Liver (tissue), 9 donors: ENCODE results near the gene CASQ2. TPM values are rescaled to one million over a fixed set of nuclear protein-coding genes. Genes with fewer than 3 reads are reported as not detected.

Source experiments
- DNase-seq: peaks from one replicate; pipeline ENCODE4 v3.0.0-alpha.2; 2017; ENCODE audit warnings: low spot score
- H3K27ac ChIP-seq, 2 donors: one replicate each; pipeline ENCODE4 v1.7.0; 2013; ENCODE audit warnings: inconsistent platforms in 2 of 2, low read length in 2 of 2, control low read depth in 1 of 2, low read depth in 1 of 2, mild to moderate bottlenecking in 1 of 2
- H3K27me3 ChIP-seq, 4 donors: one replicate each; pipeline versions ENCODE4 v1.6.1 to v1.7.0; 2013; ENCODE audit warnings: low read length in 3 of 4, inconsistent platforms in 1 of 4, mild to moderate bottlenecking in 1 of 4, moderate library complexity in 1 of 4; ENCODE audit not compliant: control insufficient read depth in 4 of 4, insufficient read depth in 4 of 4
- H3K36me3 ChIP-seq, 4 donors: one replicate each; pipeline versions ENCODE4 v1.6.1 to v1.7.0; 2013; ENCODE audit warnings: low read length in 3 of 4, mild to moderate bottlenecking in 3 of 4, low read depth in 1 of 4, moderate library complexity in 1 of 4; ENCODE audit not compliant: control insufficient read depth in 4 of 4, insufficient read depth in 3 of 4
- H3K4me1 ChIP-seq, 4 donors: one replicate each; pipeline versions ENCODE4 v1.6.1 to v1.7.0; 2013; ENCODE audit warnings: low read length in 3 of 4, mild to moderate bottlenecking in 3 of 4, moderate library complexity in 1 of 4; ENCODE audit not compliant: control insufficient read depth in 4 of 4, insufficient read depth in 4 of 4
- H3K4me3 ChIP-seq, 3 donors: one replicate each; pipeline versions ENCODE4 v1.6.1 to v1.7.0; 2013; ENCODE audit warnings: low read length in 3 of 3, control low read depth in 1 of 3, low read depth in 1 of 3, mild to moderate bottlenecking in 1 of 3
- H3K9ac ChIP-seq, 2 donors: one replicate each; pipeline ENCODE4 v1.7.0; 2013; ENCODE audit warnings: low read length in 2 of 2, mild to moderate bottlenecking in 2 of 2, moderate library complexity in 2 of 2, control low read depth in 1 of 2, low read depth in 1 of 2
- H3K9me3 ChIP-seq, 4 donors: one replicate each; pipeline versions ENCODE4 v1.6.1 to v1.7.0; 2013; ENCODE audit warnings: low read length in 3 of 4; ENCODE audit not compliant: control insufficient read depth in 4 of 4
- CTCF ChIP-seq: fragments of 150-350 bp; IDR thresholded peaks from 2 replicates; pipeline ENCODE4 v1.5.1; 2017; ENCODE audit warnings: improper control_type of control experiment, low read depth, low read length; ENCODE audit not compliant: missing input control
- EGR1 ChIP-seq, 2 donors: IDR thresholded peaks; 2 replicates each; pipeline ENCODE4 v1.6.1; 2016 to 2018; ENCODE audit warnings: antibody characterized with exemption in 2 of 2, low read depth in 2 of 2
- FOXA2 ChIP-seq: IDR thresholded peaks from 2 replicates; pipeline ENCODE4 v1.6.1; 2016; ENCODE audit warnings: antibody characterized with exemption
- GABPA ChIP-seq, 2 donors: IDR thresholded peaks in 1 of 2; conservative IDR thresholded peaks in 1 of 2; 2 replicates each; pipeline ENCODE4 v1.6.1; 2016; ENCODE audit warnings: antibody characterized with exemption in 2 of 2, mild to moderate bottlenecking in 1 of 2, moderate library complexity in 1 of 2
- HNF4A ChIP-seq, 2 donors: conservative IDR thresholded peaks; 2 replicates each; pipeline ENCODE4 v1.6.1; 2016; ENCODE audit warnings: antibody characterized with exemption in 2 of 2, mild to moderate bottlenecking in 2 of 2
- JUND ChIP-seq, 2 donors: IDR thresholded peaks; 2 replicates each; pipeline ENCODE4 v1.6.1; 2016; ENCODE audit warnings: antibody characterized with exemption in 2 of 2
- RAD21 ChIP-seq, 2 donors: IDR thresholded peaks; 2 replicates each; pipeline ENCODE4 v1.6.1; 2016; ENCODE audit warnings: antibody characterized with exemption in 2 of 2, mild to moderate bottlenecking in 2 of 2
- REST ChIP-seq: IDR thresholded peaks from 2 replicates; pipeline ENCODE4 v1.6.1; 2016; ENCODE audit warnings: antibody characterized with exemption, mild to moderate bottlenecking
- RXRA ChIP-seq, 2 donors: IDR thresholded peaks; 2 replicates each; pipeline ENCODE4 v1.6.1; 2017 to 2018; ENCODE audit warnings: antibody characterized with exemption in 2 of 2, mild to moderate bottlenecking in 1 of 2
- SP1 ChIP-seq: IDR thresholded peaks from 2 replicates; pipeline ENCODE4 v1.6.1; 2018; ENCODE audit warnings: antibody characterized with exemption, mild to moderate bottlenecking
- TAF1 ChIP-seq: conservative IDR thresholded peaks from 2 replicates; pipeline ENCODE4 v1.6.1; 2016; ENCODE audit warnings: antibody characterized with exemption, mild to moderate bottlenecking
- YY1 ChIP-seq: IDR thresholded peaks from 2 replicates; pipeline ENCODE4 v1.6.1; 2016; ENCODE audit warnings: antibody characterized with exemption, mild to moderate bottlenecking
- ZBTB33 ChIP-seq: IDR thresholded peaks from 2 replicates; pipeline ENCODE4 v1.6.1; 2016; ENCODE audit warnings: antibody characterized with exemption
- WGBS: extraction: QIAGEN DNeasy Blood & Tissue Kit; methylation state at CpG from one replicate; pipeline ENCODE4 v1.1.7; 2013; 5-methylcytosine and 5-hydroxymethylcytosine counted together
- polyA plus RNA-seq, 2 donors: library from polyadenylated mRNA; stranded (reverse) in 1 of 2; unstranded in 1 of 2; fragments of 200-250 nt in 1 of 2; fragments of >200 nt in 1 of 2; fragmentation: Nextera tagmentation in 1 of 2; extraction: Ambion mirVana in 1 of 2; gene quantifications; one replicate each; pipeline versions ENCODE4 v1.2.1 to v1.2.3, GENCODE V29; 2013 to 2015
- total RNA-seq, 2 donors: library from RNA; depleted of rRNA; stranded (reverse); fragments of >200 nt; gene quantifications; one replicate each; pipeline ENCODE4 v1.2.3, GENCODE V29; 2014
- TF ChIP-seq, protein P1 (sequence below): IDR thresholded peaks from 2 replicates; pipeline ENCODE4 v1.6.1; 2016; ENCODE audit warnings: antibody characterized with exemption
- donor health status: healthy.
- donor health status: healthy.
- donor health status: healthy.
- donor health status: healthy.
- donor health status: healthy.

CASQ2 gene
- total and polyA plus RNA-seq, 4 donors, result 0.33 to 1.1 TPM; not detected in 2

DNA sequence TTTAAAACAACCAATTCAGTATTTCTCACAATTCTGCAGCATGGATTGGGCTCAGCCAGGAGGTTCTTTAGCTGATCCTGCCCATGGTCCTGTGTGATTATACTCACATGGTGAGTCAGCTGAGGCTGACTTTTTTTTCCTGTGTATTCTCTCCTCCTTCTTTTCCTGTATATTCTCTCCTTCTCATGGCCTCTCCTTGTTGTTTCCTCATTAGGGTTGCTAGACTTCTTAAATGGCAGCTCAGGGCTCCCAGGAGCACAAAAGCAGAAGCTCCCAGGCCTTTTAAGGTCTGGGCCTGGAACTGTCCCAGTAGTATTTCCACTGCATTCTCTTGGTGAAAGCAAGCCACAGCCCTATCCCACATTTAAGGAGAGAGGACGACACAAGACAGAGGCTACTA is 99.9 kb downstream of the CASQ2 start:
- WGBS, result 95% methylated on average over 1 of the region's 1 CpG

GRCh38 chr1:115666702-115667101 is 101.8 kb downstream of the CASQ2 start:
- DNase-seq, result no peak
- no peak overlapping the region for H3K4me3 ChIP-seq
- no peaks in the 10 kb centered on the region for H3K9me3 ChIP-seq
- H3K9ac ChIP-seq, result no peak overlapping the region
- TF ChIP-seq EGR1 (IDR thresholded peaks at IDR 0.05; ENCODE audit: low read depth in 2 of 2) (no peak), JUND (IDR thresholded peaks at IDR 0.05) (no peak), ZBTB33 (no peak), YY1 (no peak), TAF1 (no peak), CTCF (no peak), RXRA (IDR thresholded peaks at IDR 0.05) (no peak), REST (no peak), HNF4A (conservative IDR thresholded peaks at IDR 0.05) (no peak), RAD21 (IDR thresholded peaks at IDR 0.05) (no peak)
- TF ChIP-seq, protein P1, sequence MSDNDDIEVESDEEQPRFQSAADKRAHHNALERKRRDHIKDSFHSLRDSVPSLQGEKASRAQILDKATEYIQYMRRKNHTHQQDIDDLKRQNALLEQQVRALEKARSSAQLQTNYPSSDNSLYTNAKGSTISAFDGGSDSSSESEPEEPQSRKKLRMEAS, result no peak
- H3K27me3 ChIP-seq, result no peaks in the 10 kb centered on the region
- H3K36me3 ChIP-seq, result peaks cover 0 to 29% (median 19%) of the 10 kb centered on the region in 4 donors
- H3K4me1 ChIP-seq, result no peaks in the 10 kb centered on the region
- WGBS, result 85% methylated on average over 4 of the region's 4 CpGs
- no peak overlapping the region for H3K27ac ChIP-seq

More for the DNA sequence above, 99.9 kb downstream of the CASQ2 start:
- peaks cover 0 to 23% (median 15%) of the 10 kb centered on the region in 4 donors for H3K36me3 ChIP-seq
- H3K9ac ChIP-seq, result no peak overlapping the region
- H3K9me3 ChIP-seq, result no peaks in the 10 kb centered on the region
- DNase-seq, result no peak
- H3K4me3 ChIP-seq, result no peak overlapping the region
- no peaks in the 10 kb centered on the region for H3K27me3 ChIP-seq
- TF ChIP-seq FOXA2, result no peak
- TF ChIP-seq RAD21 (IDR thresholded peaks at IDR 0.05), result no peak
- no peak for TF ChIP-seq SP1
- TF ChIP-seq GABPA (IDR thresholded peaks at IDR 0.05 in 1 of 2, conservative IDR thresholded peaks at IDR 0.05 in 1 of 2), result no peak
- no peak for TF ChIP-seq REST
- no peak for TF ChIP-seq YY1
- TF ChIP-seq HNF4A (conservative IDR thresholded peaks at IDR 0.05), result no peak
- no peak overlapping the region for H3K27ac ChIP-seq
- H3K4me1 ChIP-seq, result no peaks in the 10 kb centered on the region
